Right ventricle myocardium inferior (tissue), 1 donor: ENCODE data around the gene TOP3A. TPM values are rescaled to one million over a fixed set of nuclear protein-coding genes. Genes with fewer than 3 reads are reported as not detected.

Experiments used
- ATAC-seq: fragments of 200-7000 bp; cut with Tn5 transposase; one replicate; pipeline ENCODE4 v1.9.1; 2020; ENCODE audit warnings: mild to moderate bottlenecking, moderate library complexity
- DNase-seq: peaks from one replicate; pipeline ENCODE4 v3.0.0; 2021; ENCODE audit errors: missing footprints
- intact Hi-C: fragments of 100-400 bp; cut with DNase I; formaldehyde crosslinking; loops from one replicate; pipeline ENCODE4 v1.11.0; 2022
- microRNA-seq: library from miRNA; unstranded; fragments of <30 nt; microRNA quantifications from one replicate; pipeline ENCODE4 v1.2.0, GENCODE V29; 2020
- total RNA-seq: library from RNA; stranded (reverse); fragmentation: NEBNext Ultra II Directional; extraction: Animal tissue kit (Norgen Biotek cat#: 25700); gene quantifications from one replicate; pipeline ENCODE4 v1.2.1, GENCODE V29; 2021
- donor health status: DM: no; HTN: yes; CAD: no; lungs with severe emphysema.

Gene TOP3A
- total RNA-seq, 1 donor from 2014 or later, result 10.4 TPM

DNA sequence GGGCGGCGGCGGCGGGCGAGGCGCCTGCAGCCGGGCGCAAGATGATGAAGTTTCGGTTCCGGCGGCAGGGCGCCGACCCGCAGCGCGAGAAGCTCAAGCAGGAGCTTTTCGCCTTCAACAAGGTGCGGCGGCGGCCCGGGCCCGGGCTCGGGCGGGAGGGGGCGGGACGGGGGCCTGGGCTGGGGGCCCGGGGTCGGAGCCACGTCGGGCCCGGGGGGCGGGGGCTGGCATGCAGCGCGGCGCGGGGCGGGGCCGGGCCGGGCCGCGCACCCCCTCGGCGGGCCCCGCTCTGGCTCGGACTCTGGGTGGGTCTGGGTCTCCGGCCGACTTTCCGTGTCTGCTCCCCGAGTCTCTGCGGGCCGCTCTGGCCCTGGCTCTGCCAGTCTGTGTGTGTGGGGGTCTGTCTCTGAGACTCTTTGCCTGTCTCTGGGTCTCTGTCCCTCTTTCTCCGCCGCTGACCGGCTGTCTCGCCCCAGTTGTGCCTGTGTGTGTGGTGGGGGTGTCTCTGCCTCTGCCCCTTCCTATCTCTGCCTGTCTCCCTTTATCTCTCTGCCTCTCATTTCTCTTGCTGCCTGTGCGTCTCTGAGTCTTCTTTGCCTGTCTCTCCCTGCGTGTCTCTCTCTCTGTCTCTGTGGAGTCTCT, 89.0 kb downstream of the TOP3A start:
- ATAC-seq, result no peak
- intact Hi-C loops, result no loop called here
- DNase-seq, result peak; percentile 34

DNA sequence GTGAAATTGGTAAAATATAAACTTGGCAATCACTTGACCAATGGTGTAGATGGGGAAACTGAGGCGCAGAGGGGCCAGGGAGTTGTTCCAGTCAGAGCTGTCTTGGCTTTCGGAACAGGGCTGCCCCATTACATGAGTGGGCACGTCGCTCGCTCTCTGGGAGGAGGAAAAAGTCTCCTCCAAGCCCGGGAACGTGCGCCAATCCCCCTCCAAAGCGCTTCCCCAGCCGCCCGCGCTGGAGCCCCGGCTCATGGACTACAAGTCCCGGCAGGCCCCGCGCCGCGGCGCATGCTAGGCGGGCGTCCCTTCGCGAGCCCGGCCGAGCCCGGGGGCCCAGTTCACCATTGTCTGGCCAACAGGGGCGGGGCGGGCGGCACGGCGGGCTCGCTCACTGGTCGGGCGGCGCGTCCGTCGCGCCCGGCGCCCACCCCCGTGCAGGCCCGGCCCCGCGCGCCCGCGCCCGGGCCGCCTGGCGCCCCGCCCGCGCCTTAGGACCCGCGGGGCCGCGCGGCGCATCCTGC, 89.6 kb downstream of the TOP3A start, which contains the start of gene LLGL1:
LLGL1 (plus strand) TSS at position 515 of the 521 bp plus-strand sequence. CDS start 48 bp downstream, outside the sequence.
- ATAC-seq (peak; percentile 98), DNase-seq (peak; percentile 100)
- intact Hi-C loops, result no loop called here

DNA sequence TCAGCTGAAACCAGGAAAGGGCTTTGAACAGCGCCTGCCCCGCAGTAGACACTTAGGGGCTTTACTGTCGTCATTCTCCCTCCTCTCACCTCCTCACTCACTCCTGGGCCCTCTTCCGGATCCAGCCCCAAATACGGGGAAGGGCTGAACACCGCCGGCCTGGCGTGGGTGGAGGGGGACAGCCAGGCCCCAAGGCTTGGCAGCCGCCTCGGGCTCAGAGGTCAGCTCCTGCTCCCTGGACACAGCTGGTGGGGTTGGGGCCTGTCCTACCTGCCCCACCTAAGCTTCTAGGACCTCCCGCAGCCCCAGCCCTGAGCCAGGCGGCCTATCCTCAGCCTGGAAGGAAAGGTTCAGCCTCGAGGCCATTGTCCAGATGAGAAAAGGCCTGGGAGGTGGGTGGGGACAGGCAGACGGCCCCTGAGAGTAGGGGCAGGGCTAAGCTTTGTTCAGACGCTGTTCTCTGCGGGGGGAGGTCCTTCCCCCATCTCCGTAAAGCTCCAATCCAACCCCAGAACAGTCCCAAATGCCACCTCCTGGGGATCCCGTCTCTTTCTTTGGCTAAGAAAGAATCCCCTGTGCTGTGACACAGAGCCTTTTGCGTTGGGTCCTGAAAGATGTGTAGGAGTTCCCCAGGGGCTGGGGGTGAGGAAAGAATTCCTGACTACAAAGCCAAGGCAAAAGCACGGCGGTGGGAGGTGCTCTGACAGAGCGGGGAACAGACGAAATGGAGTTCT, 90.2 kb downstream of the TOP3A start:
- peak; percentile 63 for DNase-seq
- intact Hi-C loops, result loop anchor here (5.0 kb wide), 1 partner anchor 93 kb away; the partner anchor contains the start of gene SMCR8
- ATAC-seq, result peak; percentile 64

DNA sequence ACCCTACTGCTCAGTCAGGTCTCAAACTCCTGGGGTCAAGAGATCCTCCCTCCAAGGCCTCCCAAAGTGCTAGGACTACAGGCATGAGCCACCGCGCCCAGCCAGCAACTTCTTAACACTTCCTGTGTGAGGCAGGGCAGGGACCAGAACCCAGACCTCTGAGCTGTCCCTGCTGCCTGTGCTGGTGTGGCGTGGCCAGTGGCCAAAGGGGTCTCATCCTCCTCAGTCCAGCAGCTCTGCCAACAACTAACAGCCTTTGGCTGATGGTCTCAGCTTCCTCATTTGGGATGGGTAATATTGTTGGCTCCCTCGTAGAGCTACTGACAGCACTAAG, 90.8 kb downstream of the TOP3A start:
- DNase-seq (peak; percentile 56), ATAC-seq (no peak)
- intact Hi-C loops, result loop anchor here (5.0 kb wide), 1 partner anchor 93 kb away; the partner anchor contains the start of gene SMCR8

Small RNA genes within 50 kb of the gene (microRNA-seq; reads per million reads assigned to microRNA genes)
- not detected for gene MIR6778

Other genes starting within 250 kb of the TOP3A start
- 18.8 TPM for gene DRG2, start 227.0 kb downstream of the TOP3A start, total RNA-seq
- gene MYO15A, start 206.2 kb downstream of the TOP3A start, total RNA-seq, result 0.51 TPM
- gene ALKBH5, start 131.2 kb downstream of the TOP3A start, total RNA-seq, result 183 TPM
- gene LLGL1, start 89.4 kb downstream of the TOP3A start, total RNA-seq, result 8.4 TPM
- gene FLII, start 56.3 kb downstream of the TOP3A start, total RNA-seq, result 299 TPM
- gene MIEF2, start 54.3 kb downstream of the TOP3A start, total RNA-seq, result 31.3 TPM
- gene SMCR8, start 299 bp upstream of the TOP3A start, total RNA-seq, result 11.8 TPM
- gene SHMT1, start 48.6 kb upstream of the TOP3A start, total RNA-seq, result 9.9 TPM
- gene EVPLL, start 62.8 kb upstream of the TOP3A start, total RNA-seq, result not detected
- gene LGALS9C, start 161.8 kb upstream of the TOP3A start, total RNA-seq, result not detected